HG03045 (cell line): ENCODE results near the gene SRXN1.

Source experiments
- ATAC-seq: cut with Tn5 transposase; IDR thresholded peaks from one replicate; pipeline ENCODE4 v1.9.1; 2021; ENCODE audit warnings: mild to moderate bottlenecking, moderate library complexity; ENCODE audit not compliant: unreplicated experiment

SRXN1 gene

GRCh38 chr20:675453-676314, 22.7 kb upstream of the SRXN1 start, which contains the start of gene SCRT2:
TSS of gene SCRT2 (minus strand) at chr20:675802. CDS start at chr20:675601, 201 bp downstream.
- no peak for ATAC-seq

DNA sequence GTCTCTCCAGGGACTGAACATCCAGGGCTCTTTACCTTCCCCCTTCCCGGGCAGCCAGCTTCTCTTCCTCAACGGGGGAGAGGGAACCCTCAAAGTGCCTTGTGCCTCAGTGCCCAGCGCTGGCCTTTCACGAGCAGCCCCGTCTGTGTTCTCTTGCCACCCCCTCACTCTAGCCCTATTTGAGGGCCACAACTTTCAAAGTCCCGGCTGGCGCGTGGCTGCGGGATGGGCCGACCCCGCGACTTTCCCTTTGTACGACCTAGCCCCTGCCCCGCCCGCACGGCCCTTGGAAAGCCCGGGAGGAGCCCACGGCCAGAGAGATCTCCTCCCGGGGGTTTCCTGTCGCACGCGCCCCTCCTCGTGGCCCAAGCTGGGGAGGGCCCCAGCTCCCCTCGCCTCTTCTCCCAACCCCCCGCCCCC, 22.0 kb upstream of the SRXN1 start:
- no peak for ATAC-seq

DNA sequence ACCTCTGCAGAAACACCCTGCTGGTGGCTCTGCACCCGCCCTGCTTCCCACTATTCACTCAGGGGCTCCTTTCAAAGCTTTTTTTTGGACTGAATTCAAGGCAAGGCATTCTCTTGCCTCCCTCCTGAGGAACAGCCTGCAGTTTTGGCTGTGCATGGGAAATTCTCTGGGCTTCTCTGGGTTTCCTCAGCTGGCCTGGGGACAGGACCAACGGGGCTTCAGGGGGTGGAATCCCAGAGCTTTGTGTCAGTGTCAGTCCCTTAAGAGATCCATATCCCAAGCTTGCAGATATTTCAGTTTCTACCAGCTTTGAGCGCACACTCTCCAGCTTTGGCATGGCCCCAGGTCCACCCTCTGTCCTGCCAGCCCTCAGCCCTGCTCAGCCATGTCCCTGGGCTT, 20.6 kb upstream of the SRXN1 start:
- no peak for ATAC-seq

GRCh38 chr20:672963-673602, 20.1 kb upstream of the SRXN1 start:
- no peak for ATAC-seq

DNA sequence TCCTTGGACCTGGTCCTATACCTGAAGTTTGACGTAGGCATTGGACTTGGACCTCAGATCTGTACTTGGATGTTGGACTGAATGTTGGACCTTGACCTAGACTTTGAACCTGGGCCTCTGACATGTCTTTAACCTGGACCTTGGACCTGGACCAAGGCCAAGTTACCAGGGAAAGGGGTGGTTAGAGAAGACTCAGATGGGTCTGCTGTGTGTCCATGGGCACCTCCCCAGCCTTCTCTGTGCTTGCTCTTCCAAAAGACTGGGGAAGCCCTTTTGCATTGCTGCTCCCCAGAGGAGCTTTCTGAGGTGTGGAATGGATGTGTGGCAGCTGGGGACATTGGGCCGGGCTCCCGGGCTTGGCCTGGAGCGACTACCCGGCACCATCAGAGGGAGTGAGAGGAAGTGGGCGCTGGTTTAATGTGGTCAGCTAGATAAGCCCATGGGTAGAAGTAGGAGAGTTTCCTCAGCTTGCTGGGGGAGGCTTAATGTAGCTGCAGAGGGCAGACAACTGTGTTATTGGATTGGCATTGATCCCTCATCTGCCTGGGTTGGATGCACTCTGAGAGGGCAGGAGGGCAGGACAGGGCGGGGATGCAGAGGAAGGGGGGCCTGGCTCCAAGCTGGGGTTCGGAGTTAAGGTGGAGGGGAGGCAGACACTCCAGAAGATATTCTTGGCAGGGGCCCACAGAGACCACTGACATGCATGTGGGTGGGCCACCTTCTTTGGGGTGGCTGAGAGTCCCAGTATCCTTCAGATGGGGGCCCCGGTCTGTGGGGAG, 18.4 kb upstream of the SRXN1 start:
- no peak for ATAC-seq

DNA sequence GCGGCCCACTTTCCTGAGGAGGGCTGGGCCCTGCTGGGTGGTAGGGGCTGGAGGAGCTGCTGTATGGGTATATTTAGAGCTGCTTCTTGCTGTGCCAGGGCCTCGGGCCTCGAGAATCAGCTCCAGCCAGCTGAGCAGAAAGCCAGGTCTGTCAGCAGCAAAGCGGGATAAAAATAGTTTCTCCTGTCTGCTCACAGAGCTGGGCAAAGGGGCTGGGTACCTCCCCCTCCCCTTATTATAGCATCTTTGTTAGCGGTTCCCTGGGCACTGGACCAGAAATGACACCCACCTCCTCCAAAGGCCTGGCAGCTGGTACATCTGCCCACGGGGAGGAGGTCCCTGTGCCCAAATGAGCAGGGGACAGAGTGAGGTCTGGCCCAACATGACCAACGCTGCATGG, 16.6 kb upstream of the SRXN1 start:
- ATAC-seq, result no peak

- no peak for ATAC-seq
Observed at GRCh38 chr20:668638-669037, 15.6 kb upstream of the SRXN1 start.

DNA sequence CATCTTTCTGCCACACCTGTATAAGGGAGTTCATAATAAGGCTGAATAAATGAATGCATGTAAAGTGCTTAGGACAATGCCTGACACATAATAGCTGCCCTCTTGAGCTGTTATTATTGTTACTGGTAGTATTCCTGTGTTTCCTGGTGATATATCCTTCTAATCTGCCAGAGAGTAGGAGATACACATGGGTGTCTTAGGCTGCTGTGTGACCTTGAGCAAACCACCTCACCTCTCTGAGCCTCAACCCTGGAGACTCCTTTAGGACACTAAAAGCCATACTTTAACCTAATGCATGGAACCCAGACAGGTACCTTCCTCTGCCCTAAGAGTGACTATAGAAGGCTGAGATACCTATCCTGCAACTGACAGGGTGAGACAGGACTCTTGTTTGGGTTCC, 15.1 kb upstream of the SRXN1 start:
- no peak for ATAC-seq

DNA sequence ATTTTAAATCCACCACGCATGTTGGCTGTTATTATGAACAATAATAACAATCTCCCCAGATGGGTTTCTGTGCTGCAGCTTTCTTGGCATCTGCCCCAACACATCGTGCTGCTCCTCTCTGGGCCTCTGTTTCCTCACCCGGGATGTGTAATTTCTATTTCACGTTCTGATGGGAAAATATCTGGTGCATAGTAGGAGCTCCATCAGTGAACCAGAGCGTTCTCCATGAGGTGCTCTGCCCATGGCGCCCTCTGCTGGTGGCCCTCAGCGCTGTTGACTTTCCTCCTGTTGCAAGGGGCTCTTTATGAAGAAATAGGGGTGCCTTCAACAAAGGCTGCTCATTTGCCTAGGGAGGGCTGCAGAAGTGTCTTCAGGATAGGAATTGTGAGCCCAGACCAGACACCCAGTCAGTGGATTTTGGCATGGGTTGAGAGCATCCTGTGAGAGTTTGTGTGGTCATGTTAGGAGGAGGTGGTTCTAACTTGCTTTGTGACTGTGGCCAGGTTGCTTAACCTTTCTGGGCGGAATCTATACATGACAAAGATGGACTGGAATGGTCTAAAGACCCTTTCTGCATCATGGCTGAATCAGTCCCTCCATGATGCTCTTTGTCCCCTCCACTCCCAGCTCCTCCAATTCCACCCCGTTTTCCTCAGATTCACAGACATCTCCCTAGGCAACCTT, 14.5 kb upstream of the SRXN1 start:
- ATAC-seq, result no peak

DNA sequence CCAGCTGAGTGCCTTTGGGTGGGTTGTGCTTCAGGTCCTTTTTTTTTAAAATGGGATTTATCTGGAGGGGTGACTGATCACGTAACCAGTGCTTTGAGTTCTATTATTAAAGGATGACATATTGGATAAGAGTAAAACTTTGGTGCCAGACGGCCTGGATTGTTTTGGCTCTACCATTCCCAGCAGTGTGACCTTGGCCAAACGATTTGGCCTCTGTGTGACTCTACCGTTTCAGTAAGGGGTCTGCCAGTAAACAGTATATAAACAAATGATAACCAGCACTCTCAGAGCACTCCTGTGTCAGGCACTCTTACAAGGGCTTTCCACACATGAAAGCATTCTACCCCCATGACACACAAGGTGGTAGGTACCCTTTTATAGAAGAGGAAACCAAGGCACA, 13.9 kb upstream of the SRXN1 start:
- ATAC-seq, result no peak

- ATAC-seq, result no peak
Observed at GRCh38 chr20:665276-665675, 12.3 kb upstream of the SRXN1 start.

DNA sequence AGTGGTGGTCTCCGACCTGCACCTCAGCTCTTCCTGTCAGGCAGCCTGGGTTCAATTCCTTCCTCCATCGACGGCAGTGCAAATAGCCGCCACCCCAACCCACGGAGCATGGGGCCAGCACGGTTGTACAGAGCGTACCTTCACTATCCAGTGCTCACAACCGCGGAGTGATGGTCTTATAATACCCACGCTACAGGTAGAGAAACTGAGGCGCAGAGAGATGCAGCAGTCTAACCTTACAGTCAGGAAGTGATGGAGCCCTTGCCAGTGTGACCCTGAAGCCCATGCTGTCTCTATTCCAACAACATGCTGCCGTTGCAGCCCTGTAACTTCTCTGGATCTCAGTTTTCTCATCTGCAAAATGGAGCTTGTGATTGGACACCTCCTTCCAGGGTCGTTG, 11.6 kb upstream of the SRXN1 start:
- ATAC-seq, result no peak

DNA sequence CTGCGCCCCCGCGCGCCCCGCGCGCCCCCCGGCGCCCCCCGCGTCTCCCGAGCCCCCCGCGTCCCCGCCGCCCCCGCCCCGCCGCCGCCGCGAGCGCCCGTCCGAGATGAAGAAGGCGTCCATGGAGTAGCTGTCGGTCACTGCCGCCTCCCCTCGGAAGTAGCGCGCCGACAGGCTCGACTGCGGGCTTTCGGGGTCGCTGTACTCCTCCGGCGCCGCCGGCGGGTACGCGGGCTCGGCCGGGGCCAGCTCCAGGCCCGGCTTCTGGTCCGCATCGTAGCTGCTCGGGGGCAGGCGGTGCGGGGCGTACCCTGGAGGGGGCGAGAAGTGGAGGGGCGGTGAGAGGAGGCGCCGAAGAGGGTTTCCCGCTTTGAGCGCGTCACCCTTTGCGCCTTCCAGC, 11.2 kb upstream of the SRXN1 start:
- no peak for ATAC-seq

DNA sequence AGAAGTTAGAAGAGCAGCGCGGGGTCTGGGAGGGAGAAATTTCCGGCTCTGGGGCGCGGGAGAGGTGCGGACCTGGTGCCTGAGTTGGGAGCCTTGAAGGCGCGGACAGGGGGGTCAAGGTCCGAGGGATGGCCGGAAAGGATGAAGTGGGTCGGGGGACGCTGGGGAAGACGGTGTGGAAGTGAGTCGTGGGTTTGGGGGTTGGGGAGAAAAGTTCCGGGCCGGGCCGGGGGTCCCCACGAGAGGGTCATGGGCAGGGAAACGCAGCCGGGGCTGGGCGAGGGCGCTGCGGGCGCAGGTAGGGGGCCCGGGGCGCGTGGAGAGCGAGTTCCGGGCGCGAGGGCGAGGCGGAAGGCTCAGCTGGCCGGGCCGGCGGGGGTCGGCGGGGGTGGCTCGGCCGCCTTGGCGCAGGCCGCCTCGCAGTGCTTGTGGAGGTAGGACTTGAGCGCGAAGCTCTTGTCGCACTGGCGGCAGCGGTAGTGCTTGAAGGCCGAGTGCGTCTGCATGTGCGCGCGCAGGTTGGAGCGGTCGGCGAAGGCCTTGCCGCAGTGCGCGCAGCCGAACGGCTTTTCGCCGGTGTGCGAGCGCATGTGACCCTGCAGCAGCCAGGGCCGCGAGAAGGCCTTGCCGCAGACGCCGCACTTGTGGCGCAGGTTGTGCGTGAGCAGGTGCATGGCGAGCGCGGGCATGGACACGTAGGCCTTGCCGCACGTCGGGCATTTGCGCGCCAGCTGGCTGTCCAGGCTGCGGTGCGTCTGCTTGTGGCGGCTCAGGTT, 10.5 kb upstream of the SRXN1 start:
- ATAC-seq, result no peak

GRCh38 chr20:662277-663192, 9.5 kb upstream of the SRXN1 start:
- no peak for ATAC-seq

- no peak for ATAC-seq
Observed at GRCh38 chr20:661474-662270, 8.7 kb upstream of the SRXN1 start.

DNA sequence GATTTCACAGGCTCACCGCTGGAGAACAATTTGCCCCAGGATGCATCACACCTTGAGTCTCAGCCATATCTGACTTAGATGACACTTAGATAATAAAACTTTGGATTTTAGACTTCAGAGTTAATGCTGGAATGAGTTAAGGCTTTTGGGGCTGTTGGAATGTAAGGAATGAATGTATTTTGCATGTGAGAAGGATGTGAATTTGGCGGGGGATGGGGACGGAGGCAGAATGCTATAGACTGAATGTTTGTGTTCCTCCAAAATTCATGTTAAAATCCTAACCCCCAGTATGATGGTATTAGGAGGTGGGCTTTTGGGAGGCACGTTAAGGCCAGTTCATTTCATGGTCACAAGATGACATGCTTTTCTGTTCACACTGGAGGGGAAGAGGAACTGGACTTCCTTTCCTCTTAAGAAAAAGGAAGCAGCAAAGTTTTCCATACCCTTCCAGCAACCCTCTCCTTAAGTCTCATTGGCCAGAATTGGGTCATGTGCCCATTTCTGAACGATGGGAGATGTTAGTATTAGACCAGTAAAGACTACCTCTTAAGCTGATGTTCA, 5.8 kb upstream of the SRXN1 start:
- no peak for ATAC-seq

GRCh38 chr20:658202-658601, 5.2 kb upstream of the SRXN1 start:
- no peak for ATAC-seq
